ENCODE data around the gene MEGF6. TPM values are rescaled to one million over a fixed set of nuclear protein-coding genes. Genes with fewer than 3 reads are reported as not detected.

MEGF6 gene
- total RNA-seq, 1 experiment from 2014 or later: 14.3 TPM

GRCh38 chr1:3463891-3464648 is 147.2 kb downstream of the MEGF6 start:
- no peak for DNase-seq (ENCODE audit: unreplicated experiment)
- Mint-ChIP-seq H3K9me3 (ENCODE audit: unreplicated experiment) (no peaks in the 10 kb centered on the region), H3K4me3 (ENCODE audit: unreplicated experiment) (no peak overlapping the region), H3K36me3 (ENCODE audit: insufficient read depth, unreplicated experiment) (no peaks in the 10 kb centered on the region), H3K27ac (ENCODE audit: low read depth, unreplicated experiment) (no peak overlapping the region), H3K4me1 (ENCODE audit: insufficient read depth, unreplicated experiment) (no peaks in the 10 kb centered on the region), H3K27me3 (ENCODE audit: insufficient read depth, unreplicated experiment) (no peaks in the 10 kb centered on the region)
- POLR2A ChIA-PET: interaction anchor here (1.4 kb wide), 1 partner anchor 11 kb away, joined by 3 read pairs; no protein-coding TSS in a partner anchor
- CTCF ChIA-PET: interaction anchor here (0.5 to 2.3 kb wide), 6 partner anchors 8 to 162 kb away, joined by 3 to 11 read pairs (median 4); no protein-coding TSS in a partner anchor
- intact Hi-C loops (cut with micrococcal nuclease): no loop called here
- no peak for TF ChIP-seq CTCF (IDR thresholded peaks at IDR 0.05; ENCODE audit: unreplicated experiment)
- BruUV-seq (replicated peaks): no TSS peak

GRCh38 chr1:3463408-3463863 is 147.9 kb downstream of the MEGF6 start:
- no peaks in the 10 kb centered on the region for H3K27me3 Mint-ChIP-seq (ENCODE audit: insufficient read depth, unreplicated experiment)
- H3K27ac Mint-ChIP-seq (ENCODE audit: low read depth, unreplicated experiment): no peak overlapping the region
- H3K4me1 Mint-ChIP-seq (ENCODE audit: insufficient read depth, unreplicated experiment): no peaks in the 10 kb centered on the region
- intact Hi-C loops (cut with micrococcal nuclease): no loop called here
- DNase-seq (ENCODE audit: unreplicated experiment): no peak
- TF ChIP-seq CTCF (IDR thresholded peaks at IDR 0.05; ENCODE audit: unreplicated experiment): no peak
- H3K36me3 Mint-ChIP-seq (ENCODE audit: insufficient read depth, unreplicated experiment): no peaks in the 10 kb centered on the region
- no peak overlapping the region for H3K4me3 Mint-ChIP-seq (ENCODE audit: unreplicated experiment)
- ChIA-PET CTCF (interaction anchor here (0.6 to 2.3 kb wide), 6 partner anchors 9 to 70 kb away, joined by 3 to 11 read pairs (median 4); no protein-coding TSS in a partner anchor), POLR2A (interaction anchor here (1.4 kb wide), 1 partner anchor 10 kb away, joined by 3 read pairs; no protein-coding TSS in a partner anchor)
- no TSS peak for BruUV-seq (replicated peaks)
- H3K9me3 Mint-ChIP-seq (ENCODE audit: unreplicated experiment): no peaks in the 10 kb centered on the region

- BruUV-seq (replicated peaks): no TSS peak
- Mint-ChIP-seq H3K9me3 (ENCODE audit: unreplicated experiment) (no peaks in the 10 kb centered on the region), H3K36me3 (ENCODE audit: insufficient read depth, unreplicated experiment) (no peaks in the 10 kb centered on the region), H3K27me3 (ENCODE audit: insufficient read depth, unreplicated experiment) (no peaks in the 10 kb centered on the region), H3K4me1 (ENCODE audit: insufficient read depth, unreplicated experiment) (no peaks in the 10 kb centered on the region), H3K27ac (ENCODE audit: low read depth, unreplicated experiment) (no peak overlapping the region), H3K4me3 (ENCODE audit: unreplicated experiment) (no peak overlapping the region)
- no peak for TF ChIP-seq CTCF (IDR thresholded peaks at IDR 0.05; ENCODE audit: unreplicated experiment)
- ChIA-PET CTCF (interaction anchor here (0.6 to 2.3 kb wide), 6 partner anchors 9 to 190 kb away, joined by 3 to 11 read pairs (median 4); no protein-coding TSS in a partner anchor), POLR2A (interaction anchor here (1.4 kb wide), 1 partner anchor 10 kb away, joined by 3 read pairs; no protein-coding TSS in a partner anchor)
- no peak for DNase-seq (ENCODE audit: unreplicated experiment)
- intact Hi-C loops (cut with micrococcal nuclease): no loop called here
Observed at GRCh38 chr1:3463013-3463385, 148.3 kb downstream of the MEGF6 start.

GRCh38 chr1:3462356-3463012 is 148.8 kb downstream of the MEGF6 start:
- Mint-ChIP-seq H3K36me3 (ENCODE audit: insufficient read depth, unreplicated experiment) (no peaks in the 10 kb centered on the region), H3K4me3 (ENCODE audit: unreplicated experiment) (no peak overlapping the region), H3K4me1 (ENCODE audit: insufficient read depth, unreplicated experiment) (no peaks in the 10 kb centered on the region), H3K9me3 (ENCODE audit: unreplicated experiment) (no peaks in the 10 kb centered on the region), H3K27ac (ENCODE audit: low read depth, unreplicated experiment) (no peak overlapping the region), H3K27me3 (ENCODE audit: insufficient read depth, unreplicated experiment) (no peaks in the 10 kb centered on the region)
- ChIA-PET POLR2A (interaction anchor here (1.4 kb wide), 1 partner anchor 9 kb away, joined by 3 read pairs; no protein-coding TSS in a partner anchor), CTCF (interaction anchor here (0.6 to 2.3 kb wide), 7 partner anchors 9 to 1556 kb away, joined by 3 to 11 read pairs (median 5); no protein-coding TSS in a partner anchor)
- no peak for DNase-seq (ENCODE audit: unreplicated experiment)
- no TSS peak for BruUV-seq (replicated peaks)
- no peak for TF ChIP-seq CTCF (IDR thresholded peaks at IDR 0.05; ENCODE audit: unreplicated experiment)
- intact Hi-C loops (cut with micrococcal nuclease): no loop called here

All from MCF 10A (cell line).